GM21786 (cell line): ENCODE results near the gene EPHB2.

ENCODE experiments used
- ATAC-seq: cut with Tn5 transposase; IDR thresholded peaks from one replicate; pipeline ENCODE4 v1.9.1; 2021; ENCODE audit not compliant: unreplicated experiment

Gene EPHB2

DNA sequence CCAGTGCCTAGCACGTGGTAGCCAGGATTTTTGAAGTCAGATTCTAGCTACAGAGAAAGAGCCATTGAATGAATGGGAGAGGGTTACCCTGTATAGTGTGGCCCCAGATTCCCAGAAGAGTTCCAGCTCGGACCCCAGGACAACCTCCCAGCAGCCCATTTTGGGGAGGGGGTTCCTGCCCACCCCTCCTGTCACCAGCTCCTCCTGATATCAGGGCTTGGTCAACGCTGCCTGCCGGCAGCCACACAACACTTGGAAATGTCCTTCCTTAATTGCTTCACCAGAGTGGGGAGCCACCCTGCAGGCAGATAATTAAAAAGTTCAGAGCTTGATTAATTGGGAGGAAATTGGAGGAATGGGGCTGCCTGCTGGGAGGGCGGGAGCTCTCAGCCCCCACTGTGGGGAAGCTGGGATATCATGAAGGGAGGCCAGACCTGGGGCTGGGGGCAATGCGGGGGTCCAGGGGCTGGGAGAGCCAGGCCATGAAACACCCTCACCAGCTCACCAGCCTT lies 141.6 kb downstream of the EPHB2 start:
- ATAC-seq: no peak

DNA sequence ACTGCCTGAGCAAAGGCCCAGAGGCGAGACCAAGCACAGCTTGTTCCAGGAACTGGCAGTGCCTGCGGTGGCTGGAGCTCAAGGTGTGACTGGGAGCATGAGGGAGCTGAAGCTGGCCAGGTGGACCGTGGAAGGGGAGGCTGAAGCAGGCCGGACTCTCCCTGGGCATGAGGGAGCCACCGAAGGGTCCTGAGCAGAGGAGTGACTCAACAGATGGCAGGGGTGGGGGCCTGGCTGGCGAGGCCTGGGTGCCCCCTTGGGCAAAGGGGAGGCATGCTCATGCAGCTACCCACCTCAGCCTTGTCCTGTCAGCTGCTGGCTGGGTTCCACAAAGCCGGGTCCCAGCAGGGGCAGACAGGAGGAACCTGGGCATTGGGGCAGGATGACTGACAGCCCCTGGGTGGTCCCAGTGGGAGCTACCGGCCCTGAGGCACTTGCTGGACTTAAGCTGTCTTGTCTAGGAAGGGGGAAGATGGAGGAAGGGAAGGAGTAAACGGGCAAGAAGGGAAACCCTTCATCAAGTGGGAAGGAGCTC lies 143.1 kb downstream of the EPHB2 start:
- ATAC-seq: no peak

DNA sequence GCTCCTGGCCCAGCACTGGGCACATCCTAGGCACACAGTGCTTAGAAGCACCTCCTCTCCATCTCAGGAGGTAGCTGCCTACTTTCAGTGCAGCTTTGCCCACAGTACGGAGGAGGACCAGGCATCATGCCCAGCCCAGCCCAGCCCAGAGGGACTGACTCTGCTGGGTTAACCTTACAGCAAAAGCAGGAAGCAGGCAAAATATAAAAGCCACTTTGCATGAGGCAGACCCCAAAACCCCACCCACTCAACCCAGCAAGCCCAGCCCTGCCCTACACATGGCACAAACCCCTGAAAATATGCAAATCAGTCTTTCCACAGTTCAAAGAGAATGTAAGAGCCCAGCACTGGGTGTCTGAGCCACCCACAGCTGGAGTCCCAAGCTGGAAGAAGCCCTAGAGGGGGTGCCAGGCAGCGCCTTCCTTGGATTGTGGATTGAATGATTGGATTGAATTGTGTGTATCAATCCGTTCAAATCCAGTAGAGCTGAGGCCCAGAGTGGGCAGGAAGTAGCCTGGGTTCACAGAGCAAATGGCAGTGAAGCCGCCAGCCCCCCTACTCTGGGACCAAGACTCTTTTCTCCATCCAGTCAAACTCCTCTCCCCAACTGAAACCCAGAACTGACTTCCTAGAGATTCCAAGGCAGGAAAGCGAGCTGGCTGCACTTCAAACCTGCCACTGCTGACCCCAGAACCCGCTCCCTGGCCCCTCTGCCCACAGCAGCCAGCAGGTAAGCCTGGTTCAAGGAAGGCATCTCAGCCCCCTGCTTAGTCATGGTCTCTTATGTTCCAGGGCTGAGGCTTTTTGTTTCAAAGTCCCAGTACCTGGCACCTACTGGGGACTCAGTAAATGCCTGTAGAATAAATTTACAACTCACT lies 144.3 kb downstream of the EPHB2 start:
- ATAC-seq: no peak

DNA sequence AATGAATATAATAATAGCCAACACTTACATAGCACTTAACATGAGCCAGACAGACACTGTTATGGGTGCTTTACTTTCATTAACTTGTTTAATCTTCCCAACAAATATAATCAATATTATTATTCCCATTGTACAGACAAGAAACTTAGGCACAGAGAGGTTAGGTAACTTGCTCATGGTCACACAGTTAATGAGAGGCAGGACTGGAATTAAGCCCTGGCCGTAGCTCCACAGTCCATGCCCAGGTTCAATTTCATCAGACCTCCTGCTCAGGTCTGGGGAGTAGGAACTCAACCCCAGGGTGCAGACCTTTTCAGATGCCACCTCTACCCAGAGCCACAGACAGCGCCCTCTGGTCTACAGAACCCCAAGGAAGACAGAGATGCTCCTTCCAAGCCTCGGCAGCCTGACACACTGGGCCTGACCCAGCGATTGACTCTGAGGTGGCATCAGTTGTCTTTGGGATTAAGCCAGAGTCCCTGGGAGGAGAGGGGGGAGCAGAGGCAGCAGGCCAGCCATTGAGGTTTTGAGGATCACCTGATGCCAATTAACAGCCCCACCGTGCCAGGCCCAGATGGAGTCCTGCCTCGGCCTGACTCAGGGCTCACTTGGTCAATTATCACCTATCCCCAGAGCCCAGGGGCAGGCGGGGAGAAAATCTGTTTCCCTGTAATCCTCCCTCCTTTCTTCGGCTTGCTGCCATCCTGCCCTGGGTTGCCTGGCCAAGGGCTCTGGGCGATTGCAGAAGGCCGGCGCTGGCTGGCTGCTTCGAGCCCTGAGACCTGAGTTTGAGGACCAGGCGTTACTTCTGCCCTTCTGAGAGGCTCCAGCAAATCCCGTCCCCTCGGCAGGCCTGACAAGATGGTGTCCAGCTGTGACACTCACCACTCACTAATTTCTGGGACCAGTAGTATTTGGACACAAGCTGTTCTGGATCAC lies 145.3 kb downstream of the EPHB2 start:
- no peak for ATAC-seq

DNA sequence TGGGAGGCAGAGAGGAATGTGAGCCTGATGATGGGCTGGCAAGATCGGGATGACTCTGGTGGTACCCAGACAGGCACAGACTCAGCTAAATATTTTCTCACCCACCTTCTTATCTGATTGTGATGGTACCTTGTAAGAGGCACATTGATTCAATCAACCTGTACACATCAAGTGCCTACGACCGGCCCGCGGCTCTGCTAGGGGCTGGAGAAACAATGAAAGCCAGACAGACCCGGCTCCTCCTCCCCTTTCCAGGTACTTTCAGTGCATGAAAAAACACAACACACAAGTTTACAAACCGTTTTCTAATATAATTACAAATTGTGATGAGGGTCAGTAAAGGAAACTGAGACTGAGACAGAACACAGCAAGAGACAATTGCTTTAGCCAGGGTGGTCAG lies 147.0 kb downstream of the EPHB2 start:
- no peak for ATAC-seq

DNA sequence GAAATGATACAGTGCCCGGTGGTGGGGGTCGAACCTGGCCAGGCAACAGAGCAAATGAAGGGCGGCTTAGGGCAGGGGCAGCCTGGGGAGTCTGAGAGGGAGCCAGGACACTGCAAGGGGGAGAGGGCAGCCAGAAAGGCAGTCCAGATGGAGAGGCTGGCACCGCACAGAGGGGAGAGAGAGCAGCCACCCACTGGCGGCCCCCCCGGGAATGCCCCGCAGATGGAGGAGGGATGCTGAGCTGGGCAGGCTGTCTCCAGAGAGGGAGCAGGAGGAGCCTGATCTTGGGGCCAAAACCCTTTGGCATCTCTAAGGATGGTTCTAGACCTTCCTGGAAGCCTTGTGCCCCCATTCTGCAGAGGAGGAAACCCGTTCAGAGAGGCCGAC lies 149.8 kb downstream of the EPHB2 start:
- ATAC-seq: no peak

DNA sequence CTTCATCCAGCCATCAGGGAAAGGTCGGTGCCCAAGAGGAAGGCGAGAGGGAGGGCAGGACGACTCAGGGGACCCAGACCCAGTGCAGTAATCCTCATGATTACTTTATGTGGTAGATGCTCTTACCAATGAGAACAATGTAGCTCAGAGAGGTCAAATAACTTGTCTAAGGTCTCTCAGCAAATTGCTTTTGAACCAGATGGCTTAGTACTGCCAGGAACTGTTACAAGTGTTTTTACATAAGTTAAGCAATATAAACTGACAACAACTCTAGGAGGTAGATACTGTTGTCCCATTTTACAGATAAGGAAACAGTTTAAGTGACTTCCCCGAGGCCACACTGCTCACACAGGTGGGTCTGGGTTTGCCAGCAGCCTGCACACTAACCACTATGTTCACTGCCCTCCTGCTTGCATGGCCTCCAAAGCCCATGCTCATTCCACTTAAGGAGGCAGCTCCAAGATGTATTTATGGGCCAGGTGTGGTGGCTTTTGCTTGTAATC lies 150.3 kb downstream of the EPHB2 start:
- no peak for ATAC-seq

DNA sequence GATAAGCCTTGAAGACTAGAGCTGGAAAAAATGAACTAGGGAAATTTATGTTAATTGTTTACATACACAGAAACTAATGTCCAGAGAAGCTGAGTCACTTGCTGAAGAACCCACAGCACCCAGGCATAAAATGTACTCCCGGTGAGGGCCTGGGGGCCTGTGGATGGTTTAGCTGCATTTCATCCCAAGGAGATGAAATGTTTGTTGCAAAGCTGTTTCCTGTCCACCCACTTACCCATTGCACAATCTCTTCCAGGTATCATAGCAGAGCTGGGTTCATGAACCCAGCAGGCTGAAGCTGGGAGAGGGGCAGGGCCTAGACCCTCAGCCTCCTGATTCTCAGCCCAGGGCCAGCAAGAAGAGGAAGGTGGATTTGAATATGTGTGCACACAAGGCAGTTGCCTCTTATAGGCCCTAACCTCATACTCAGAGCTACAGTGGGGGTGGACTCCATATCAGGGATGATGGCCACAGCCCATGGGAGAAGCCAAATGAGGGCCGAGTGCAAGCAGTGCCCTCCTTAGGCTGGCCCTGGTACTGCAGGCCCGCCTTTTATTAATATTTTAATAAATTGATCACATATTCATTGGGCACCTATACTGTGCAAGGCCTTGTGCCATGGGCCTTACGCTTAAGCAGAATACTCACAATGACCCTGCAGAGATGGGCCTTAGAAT lies 151.3 kb downstream of the EPHB2 start:
- ATAC-seq: no peak

DNA sequence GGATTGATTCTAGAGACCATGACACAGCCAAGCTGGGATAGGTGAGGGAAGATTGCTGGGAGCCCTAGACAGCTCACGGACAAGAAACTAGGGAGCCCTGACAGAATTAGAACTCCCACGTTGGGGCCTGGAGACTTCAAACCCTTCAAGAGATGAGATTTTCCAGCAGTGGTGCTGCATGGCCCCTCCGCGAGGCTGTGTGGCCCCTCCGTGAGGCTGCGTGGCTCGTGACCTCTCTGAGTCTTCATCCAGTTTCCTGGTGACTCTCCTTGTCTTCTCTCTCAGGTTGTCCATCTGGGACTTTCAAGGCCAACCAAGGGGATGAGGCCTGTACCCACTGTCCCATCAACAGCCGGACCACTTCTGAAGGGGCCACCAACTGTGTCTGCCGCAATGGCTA lies 152.1 kb downstream of the EPHB2 start:
- no peak for ATAC-seq

DNA sequence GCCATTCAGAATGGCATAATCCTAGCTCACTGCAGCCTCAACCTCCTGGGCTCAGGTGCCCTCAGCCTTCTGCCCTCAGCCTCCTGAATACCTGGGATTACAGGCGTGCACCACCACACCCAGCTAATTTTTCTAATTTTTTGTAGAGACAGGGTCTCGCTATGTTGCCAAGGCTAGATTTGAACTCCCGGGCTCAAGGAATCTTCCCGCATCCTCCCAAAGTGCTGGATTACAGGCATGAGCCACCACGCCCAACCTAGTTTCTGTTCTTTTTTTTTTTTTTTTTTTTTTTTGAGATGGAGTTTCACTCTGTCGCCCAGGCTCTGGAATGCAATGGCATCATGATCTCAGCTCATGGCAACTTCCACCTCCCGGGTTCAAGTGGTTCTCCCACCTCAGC lies 153.1 kb downstream of the EPHB2 start:
- no peak for ATAC-seq

DNA sequence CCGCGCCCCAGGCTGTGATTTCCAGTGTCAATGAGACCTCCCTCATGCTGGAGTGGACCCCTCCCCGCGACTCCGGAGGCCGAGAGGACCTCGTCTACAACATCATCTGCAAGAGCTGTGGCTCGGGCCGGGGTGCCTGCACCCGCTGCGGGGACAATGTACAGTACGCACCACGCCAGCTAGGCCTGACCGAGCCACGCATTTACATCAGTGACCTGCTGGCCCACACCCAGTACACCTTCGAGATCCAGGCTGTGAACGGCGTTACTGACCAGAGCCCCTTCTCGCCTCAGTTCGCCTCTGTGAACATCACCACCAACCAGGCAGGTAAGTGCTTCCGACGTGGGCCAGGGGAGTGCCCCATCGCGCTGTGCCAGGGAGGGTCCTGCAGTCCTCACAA lies 154.2 kb downstream of the EPHB2 start:
- no peak for ATAC-seq

DNA sequence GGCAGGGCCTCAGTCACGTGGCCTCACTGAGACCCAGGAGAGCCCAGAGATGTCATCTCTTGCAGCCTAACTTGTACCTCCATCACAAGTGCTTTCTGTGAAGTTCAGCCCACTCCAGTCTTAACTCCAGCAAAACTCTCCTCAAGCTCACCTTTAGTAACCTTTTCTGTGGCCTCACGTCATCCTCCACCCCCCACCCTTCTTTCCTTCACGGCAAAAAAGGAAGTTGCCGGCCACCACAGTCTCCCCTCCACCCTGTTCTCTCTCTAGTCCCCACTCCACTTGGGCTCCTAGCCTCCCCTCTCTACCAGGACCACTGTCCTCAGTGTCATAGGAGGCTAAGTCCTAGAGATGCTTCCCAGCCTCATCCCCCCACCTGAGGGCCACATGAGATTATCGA lies 155.1 kb downstream of the EPHB2 start:
- ATAC-seq: no peak

DNA sequence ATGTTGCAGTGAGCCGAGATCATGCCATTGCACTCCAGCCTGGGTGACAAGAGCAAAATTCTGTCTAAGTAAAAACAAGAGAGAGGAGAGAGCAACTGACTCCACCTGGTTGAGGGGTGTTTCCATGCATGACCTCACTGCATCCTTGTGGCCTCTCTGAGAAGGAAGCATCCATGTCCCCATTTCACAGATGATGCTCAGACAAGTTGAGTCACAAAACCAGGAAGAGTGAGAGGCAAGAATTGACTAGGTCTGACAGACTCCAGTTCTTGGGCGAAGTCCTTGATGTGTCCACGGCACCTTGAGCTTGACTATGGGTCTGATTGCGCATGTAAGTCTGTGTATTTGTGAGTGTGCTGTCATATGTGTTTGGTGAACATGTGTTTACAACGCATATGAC lies 156.2 kb downstream of the EPHB2 start:
- no peak for ATAC-seq

DNA sequence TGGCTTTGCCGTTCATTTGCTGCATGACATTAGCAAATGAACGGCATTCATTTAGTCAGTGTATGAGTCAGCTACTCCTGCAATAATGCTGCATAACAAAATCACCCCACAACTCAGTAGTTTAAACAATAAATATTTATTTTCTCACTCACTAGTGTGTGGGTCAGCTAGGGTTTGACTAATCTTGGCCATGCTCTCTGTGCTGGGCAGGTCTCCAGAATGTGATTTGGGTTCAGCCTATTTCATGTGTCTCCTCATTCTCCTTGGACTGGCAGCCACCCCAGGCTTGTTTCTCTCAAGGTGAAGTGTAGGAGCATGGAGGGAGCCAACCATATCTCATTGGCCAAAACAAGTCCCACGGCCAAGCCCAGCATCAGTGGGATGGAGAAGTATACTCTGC lies 157.7 kb downstream of the EPHB2 start:
- no peak for ATAC-seq

DNA sequence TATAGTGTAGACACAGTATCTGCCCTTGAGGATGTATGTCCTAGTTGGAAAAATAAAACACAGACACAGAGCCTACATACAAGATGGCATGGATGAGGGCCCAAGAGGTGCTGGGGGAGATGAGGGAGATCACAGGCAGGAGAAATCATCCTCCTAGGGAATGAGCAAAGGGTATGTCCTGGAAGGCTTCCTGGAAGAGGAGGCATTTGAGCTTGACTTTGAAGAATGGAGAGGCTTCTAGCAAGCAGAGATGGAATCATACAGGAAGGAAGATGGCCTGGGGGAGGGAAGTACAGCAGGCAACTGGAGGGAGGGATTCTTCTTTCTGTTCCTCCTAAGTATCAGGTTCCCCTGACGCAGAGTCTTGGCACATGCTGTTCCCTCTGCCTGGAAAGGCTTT lies 158.7 kb downstream of the EPHB2 start:
- ATAC-seq: no peak

DNA sequence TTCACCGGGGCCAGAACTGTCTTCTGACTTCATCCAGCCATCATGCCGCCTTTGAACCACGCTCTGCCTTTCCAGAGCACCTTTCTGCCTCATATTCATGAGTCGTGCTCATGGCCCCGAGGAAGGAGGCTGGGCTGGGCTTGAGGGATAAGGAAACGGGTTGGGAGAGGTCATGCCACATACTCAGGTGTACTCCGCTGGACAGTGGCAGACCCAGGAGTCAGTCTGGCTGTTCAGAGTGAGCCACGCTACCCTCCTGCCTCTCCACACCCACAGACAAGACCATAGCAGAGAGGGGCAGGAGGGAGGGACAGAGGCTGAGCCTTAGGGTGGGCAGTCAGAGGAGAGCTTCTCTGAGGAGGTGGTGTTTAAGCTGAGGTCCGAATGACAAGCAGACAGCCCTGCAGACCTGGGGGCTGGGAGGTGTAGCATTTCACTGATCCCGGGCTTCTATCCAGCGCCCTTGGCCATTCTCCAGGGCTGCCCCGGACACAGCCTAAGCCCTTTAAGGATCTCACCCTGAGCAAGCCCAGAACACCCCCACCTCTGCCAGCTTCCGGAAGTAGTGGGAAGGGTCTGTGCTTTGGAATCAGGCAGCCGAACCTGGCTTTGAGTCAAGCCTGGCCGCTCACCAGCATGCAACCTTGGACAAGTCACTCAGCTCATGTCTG lies 159.7 kb downstream of the EPHB2 start:
- ATAC-seq: no peak

DNA sequence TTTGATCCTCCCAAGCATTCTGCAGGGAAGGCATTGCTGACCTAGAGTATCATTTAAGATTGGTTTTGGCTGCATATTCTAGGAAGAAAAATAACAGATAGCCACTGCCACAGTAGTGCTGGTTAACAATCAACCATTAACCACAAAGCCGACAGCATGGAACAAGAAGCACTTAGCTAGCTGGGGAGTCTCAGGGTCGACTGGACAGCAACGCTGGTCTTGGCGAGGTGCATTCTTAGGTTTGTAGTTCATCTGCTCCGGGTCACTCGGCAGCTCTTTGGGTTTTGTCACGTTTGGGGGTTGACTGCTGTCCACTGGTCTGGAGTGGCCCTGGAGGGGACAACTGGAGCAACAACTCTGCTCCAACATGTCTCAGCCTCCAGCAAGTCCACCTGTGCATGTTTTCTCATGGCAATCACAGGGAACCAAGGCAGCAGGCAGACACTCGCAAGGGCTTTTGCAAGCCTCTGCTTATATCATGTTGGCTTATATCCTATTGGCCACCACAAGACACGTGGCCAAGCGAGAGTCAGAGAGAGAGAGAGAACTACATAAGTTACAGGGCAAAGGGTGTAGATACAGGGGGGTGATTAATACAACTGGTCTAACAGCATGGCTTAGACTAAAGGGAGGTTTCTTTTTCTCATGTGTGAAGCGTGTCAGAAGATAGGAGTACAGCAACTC lies 162.5 kb downstream of the EPHB2 start:
- ATAC-seq: no peak

DNA sequence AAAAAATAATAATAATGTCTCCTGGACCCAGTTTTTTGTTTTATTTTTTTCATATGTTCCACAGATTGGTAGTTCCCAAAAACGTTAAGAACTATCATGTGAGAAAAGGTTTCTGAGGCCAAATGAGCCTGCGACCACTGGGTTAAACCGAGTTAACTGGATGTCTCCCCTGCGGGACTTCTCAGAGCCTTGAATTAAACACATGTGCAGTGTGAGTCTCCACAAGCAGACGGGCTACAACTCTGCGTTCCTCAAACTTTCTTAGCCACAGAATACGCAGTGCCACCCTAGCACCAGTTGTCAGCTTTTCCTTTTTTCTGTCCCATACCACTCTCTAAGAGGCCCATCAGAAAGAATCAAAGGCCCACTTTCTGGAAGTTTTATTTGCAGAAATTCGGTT lies 164.1 kb downstream of the EPHB2 start:
- no peak for ATAC-seq

DNA sequence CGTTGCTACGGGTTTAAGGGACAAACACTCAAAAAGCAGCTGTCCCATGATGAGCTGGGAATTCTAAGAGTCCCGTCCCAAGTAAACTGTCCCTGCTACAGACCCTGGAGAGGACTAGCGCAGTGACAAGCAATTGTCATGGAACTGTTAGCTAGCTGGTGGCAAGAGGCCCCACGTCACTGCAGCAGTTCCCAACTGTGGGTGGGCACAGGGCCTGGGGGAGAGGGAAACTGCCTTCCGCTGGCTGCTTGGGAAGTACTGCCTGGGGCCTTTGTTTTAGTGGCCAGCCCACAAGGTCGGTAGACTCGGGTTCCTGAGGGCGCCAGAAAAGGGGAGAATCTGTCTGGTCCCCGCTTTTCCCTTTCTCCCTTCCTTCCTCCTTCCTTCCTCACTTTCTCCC lies 164.6 kb downstream of the EPHB2 start:
- ATAC-seq: no peak

DNA sequence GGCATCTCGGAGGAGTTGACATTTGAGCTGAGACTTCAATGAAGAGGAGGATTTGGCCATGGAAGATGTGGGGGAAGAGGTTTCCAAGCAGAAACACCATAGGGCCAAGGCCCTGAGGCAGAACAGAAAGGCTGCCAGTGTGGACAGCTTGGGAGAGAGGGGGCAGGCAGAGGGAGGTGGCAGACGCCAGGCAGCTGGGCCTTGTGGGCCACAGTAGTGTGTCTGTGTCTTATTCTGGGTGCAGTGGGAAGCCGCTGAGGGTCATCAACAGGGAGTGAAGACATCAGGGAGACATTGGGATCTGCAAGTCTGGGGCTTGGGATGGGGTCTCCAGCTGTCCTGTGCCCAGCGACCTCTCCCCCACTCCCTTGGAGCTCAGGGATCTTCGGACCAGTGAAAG lies 165.2 kb downstream of the EPHB2 start:
- no peak for ATAC-seq
